Fibroblast of the aortic adventitia (primary cell): ENCODE data around the gene HP1BP3. TPM values are rescaled to one million over a fixed set of nuclear protein-coding genes. Genes with fewer than 3 reads are reported as not detected.

Experiments
- DNase-seq: peaks from one replicate; pipeline ENCODE4 v3.0.0-alpha.2; 2010; ENCODE audit warnings: low read depth
- H3K4me3 ChIP-seq: 2 replicates; pipeline ENCODE4 v1.5.1; 2011; ENCODE audit warnings: low read depth, mild to moderate bottlenecking, control low read depth, low read length, moderate library complexity
- total RNA-seq: library from RNA; depleted of rRNA; stranded (reverse); fragments of >200 nt; gene quantifications from 2 replicates; pipeline ENCODE4 v1.2.3, GENCODE V29; 2012; ENCODE audit warnings: low replicate concordance
- TF ChIP-seq, protein P1 (sequence below): IDR thresholded peaks from 2 replicates; pipeline ENCODE4 v1.5.1; 2011; ENCODE audit warnings: mild to moderate bottlenecking, low read length, control low read depth, inconsistent platforms; ENCODE audit not compliant: insufficient read depth

Gene HP1BP3
- total RNA-seq, 1 donor, result 215 TPM

DNA sequence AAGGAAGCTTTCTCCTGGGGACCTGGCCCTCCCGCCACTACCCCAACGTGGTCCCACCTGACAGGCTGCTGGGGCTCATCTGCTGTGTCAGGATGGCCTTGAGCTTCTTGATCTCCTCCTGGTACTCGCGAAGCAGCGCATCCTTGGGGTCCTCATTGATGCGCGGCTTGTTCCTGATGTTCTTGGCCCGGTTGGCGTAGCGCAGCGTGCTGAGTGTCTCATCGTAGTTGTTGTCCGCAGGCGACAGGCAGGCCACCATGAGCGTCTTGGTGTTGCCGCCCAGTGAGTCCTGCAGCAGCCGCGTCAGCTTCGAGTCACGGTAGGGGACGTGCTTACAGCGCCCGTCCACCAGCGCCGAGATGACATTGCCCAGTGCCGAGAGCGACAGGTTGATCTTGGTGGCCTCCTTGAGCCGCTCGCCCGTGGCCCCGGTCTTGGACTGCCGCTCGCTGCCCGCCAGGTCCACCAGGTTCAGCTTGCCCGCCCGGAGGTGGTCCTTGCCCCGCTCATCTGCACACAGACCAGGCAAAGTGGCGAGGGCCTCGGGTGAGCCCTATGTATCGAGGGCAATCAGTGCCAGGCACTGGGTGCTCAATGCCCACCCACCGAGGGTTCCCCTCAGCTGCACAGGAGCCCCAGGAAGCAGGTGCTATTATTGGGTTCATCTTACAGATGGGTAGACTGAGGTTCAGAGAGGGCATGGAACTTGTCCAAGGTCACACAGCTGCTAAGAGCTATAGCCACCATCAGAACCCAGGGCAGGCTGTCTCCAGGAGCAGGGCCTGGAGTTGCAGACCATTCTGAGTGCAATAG lies 82.5 kb downstream of the HP1BP3 start:
- H3K4me3 ChIP-seq, result no peak overlapping the region
- TF ChIP-seq, protein P1, sequence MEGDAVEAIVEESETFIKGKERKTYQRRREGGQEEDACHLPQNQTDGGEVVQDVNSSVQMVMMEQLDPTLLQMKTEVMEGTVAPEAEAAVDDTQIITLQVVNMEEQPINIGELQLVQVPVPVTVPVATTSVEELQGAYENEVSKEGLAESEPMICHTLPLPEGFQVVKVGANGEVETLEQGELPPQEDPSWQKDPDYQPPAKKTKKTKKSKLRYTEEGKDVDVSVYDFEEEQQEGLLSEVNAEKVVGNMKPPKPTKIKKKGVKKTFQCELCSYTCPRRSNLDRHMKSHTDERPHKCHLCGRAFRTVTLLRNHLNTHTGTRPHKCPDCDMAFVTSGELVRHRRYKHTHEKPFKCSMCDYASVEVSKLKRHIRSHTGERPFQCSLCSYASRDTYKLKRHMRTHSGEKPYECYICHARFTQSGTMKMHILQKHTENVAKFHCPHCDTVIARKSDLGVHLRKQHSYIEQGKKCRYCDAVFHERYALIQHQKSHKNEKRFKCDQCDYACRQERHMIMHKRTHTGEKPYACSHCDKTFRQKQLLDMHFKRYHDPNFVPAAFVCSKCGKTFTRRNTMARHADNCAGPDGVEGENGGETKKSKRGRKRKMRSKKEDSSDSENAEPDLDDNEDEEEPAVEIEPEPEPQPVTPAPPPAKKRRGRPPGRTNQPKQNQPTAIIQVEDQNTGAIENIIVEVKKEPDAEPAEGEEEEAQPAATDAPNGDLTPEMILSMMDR, result no peak
- no peak for DNase-seq

DNA sequence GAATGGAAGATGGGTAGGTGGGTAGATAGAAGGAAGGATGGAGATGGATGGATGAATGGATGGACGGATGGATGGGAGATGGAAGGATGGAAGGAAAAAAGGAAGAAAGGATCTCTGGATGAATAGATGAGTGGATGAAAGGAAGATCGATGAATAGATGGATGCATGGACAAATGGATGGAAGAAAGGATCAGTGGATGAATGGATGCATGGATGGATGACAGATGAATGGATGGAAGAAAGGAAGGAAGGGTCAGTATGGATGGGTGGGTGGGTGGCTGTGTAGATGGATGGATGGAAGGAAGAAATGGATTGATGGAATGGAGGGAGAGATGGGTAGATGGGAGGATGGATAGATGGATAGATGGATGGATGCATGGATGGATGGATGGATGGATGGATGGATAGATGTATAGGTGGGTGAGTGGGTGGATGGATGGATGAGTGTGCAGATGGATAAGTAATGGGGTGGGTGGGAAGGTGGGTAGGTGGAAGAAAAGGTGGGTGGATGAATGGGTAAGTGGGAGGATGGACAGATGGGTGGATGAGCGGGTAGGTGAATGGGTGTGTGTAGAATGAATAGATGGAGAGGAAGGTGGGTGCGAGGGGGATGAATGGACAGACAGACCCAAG lies 83.9 kb downstream of the HP1BP3 start:
- TF ChIP-seq, protein P1, result no peak
- no peak overlapping the region for H3K4me3 ChIP-seq
- DNase-seq, result no peak

DNA sequence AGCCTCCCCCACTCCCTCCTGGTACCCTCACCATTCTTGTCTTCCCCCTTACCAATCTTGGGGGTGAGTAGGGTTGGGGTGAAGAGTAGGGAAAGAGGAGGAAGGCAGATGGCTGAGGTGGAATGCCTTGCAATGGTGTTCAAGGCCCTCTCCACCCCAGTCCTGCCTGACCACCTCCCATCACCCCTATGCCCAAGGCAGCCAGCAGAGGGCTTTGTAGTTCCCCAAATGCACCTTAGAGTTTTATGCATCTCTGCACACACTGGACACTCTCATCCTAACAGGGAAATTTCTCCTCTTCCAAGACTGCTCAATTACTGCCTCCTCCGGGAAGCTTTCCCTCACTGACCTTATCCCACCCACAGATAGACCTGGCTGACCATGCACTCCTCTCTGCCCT lies 84.7 kb downstream of the HP1BP3 start:
- peak; percentile 34 for DNase-seq
- H3K4me3 ChIP-seq, result no peak overlapping the region
- TF ChIP-seq, protein P1, result peak; percentile 60

DNA sequence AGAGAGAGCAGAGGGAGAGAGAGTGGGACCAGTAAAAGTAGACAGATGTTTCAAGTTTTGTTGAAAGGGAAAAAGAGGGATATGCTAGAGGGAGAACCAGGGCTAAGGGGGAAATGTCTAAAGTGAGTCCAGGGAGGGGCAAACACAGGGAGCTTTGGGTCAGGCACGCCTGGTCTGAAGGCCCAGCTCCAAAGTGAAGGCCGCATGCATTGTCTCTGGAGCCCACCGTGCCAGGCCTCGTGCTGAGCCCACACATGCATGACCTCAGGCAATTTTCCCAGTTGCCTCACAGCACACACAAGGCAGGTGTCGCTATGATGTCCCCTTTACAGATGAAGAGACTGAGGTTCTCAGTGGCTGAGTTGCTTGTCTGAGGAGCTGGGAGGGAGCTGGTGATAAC lies 85.3 kb downstream of the HP1BP3 start:
- no peak for DNase-seq
- no peak overlapping the region for H3K4me3 ChIP-seq
- TF ChIP-seq, protein P1, result no peak

DNA sequence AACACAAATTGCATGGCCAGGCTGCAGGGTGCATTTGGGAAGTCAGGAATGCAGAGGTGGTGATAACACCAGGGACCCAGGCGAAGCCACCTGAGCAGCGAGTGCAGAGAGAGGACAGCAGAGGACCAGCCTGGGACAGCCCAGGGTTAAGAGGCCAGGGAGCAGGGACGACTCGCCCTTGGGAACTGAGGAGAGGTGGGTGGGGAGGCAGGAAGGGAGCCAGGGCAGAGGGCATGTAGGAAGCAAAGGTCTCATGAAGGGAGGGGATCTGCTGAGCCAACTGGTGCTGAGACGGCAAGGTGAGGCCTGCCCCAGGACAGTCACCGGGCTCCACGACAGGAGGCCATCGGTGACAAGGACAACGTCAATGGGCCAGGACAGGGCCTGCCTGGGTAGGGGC lies 85.7 kb downstream of the HP1BP3 start:
- no peak for DNase-seq
- TF ChIP-seq, protein P1, result no peak
- no peak overlapping the region for H3K4me3 ChIP-seq

DNA sequence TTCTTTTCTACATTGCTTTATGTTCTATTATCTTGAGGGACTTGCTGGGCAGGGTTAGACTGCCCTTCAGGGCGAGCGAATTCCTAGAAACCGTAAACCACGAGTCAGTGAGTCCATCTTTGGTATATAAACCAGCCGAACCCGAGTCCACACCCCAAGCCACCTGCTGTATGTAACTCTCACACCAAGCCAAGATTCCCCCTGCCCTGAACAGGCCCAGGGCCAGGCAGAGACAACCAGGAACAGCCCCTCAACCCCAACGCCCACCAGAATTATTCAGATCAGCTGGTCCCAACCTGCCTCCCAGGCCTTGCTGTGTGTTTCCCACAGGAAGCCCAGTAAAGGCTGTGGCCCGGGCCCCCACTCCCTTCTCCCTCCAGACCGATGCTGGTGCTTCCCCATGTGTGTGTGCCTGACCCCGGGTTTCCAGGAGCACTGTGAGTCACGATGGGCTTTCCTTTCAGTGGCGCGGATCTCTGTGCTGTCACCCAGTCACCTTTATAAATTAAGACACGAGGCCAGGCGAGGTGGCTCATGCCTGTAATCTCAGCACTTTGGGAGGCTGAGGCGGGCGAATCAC lies 86.4 kb downstream of the HP1BP3 start:
- TF ChIP-seq, protein P1, result no peak
- DNase-seq, result no peak
- no peak overlapping the region for H3K4me3 ChIP-seq
